ENCODE data around the gene FRY.

The FRY gene

GRCh38 chr13:32001769-32002168, 29.8 kb upstream of the FRY start:
- in situ Hi-C loops (cut with HindIII; ENCODE audit: low pct_ligation_motif_present, low sequenced_read_pairs): no loop called here

GRCh38 chr13:32002873-32003272, 28.7 kb upstream of the FRY start:
- no peaks in the 10 kb centered on the region for H3K27me3 ChIP-seq (replicated peaks)
- DNase-seq: no peak
- in situ Hi-C loops (cut with HindIII; ENCODE audit: low pct_ligation_motif_present, low sequenced_read_pairs): no loop called here
- TF ChIP-seq CTCF (IDR thresholded peaks at IDR 0.05; ENCODE audit: low read depth, low read length, missing control alignments): no peak
- H3K27ac ChIP-seq: no peak overlapping the region
- H3K36me3 ChIP-seq (replicated peaks): no peaks in the 10 kb centered on the region
- no peak overlapping the region for H3K4me3 ChIP-seq (ENCODE audit: low read depth, low read length)

More at GRCh38 chr13:32001769-32002168, 29.8 kb upstream of the FRY start:
- no peak overlapping the region for H3K4me3 ChIP-seq (ENCODE audit: low read depth, low read length)
- no peak for DNase-seq
- no peaks in the 10 kb centered on the region for H3K36me3 ChIP-seq (replicated peaks)
- no peak for TF ChIP-seq CTCF (IDR thresholded peaks at IDR 0.05; ENCODE audit: low read depth, low read length, missing control alignments)
- no peaks in the 10 kb centered on the region for H3K27me3 ChIP-seq (replicated peaks)
- no peak overlapping the region for H3K27ac ChIP-seq

GRCh38 chr13:32007494-32007893, 24.1 kb upstream of the FRY start:
- H3K27ac ChIP-seq: no peak overlapping the region
- TF ChIP-seq CTCF (IDR thresholded peaks at IDR 0.05; ENCODE audit: low read depth, low read length, missing control alignments): no peak
- no peak overlapping the region for H3K4me3 ChIP-seq (ENCODE audit: low read depth, low read length)
- in situ Hi-C loops (cut with HindIII; ENCODE audit: low pct_ligation_motif_present, low sequenced_read_pairs): no loop called here
- no peaks in the 10 kb centered on the region for H3K27me3 ChIP-seq (replicated peaks)
- no peaks in the 10 kb centered on the region for H3K36me3 ChIP-seq (replicated peaks)
- DNase-seq: no peak

GRCh38 chr13:32008518-32009175, 22.9 kb upstream of the FRY start:
- Histone ChIP-seq H3K27me3 (replicated peaks) (no peaks in the 10 kb centered on the region), H3K4me3 (ENCODE audit: low read depth, low read length) (no peak overlapping the region), H3K36me3 (replicated peaks) (no peaks in the 10 kb centered on the region), H3K27ac (no peak overlapping the region)
- in situ Hi-C loops (cut with HindIII; ENCODE audit: low pct_ligation_motif_present, low sequenced_read_pairs): no loop called here
- no peak for DNase-seq
- no peak for TF ChIP-seq CTCF (IDR thresholded peaks at IDR 0.05; ENCODE audit: low read depth, low read length, missing control alignments)

GRCh38 chr13:32009362-32009761, 22.2 kb upstream of the FRY start:
- no peaks in the 10 kb centered on the region for H3K36me3 ChIP-seq (replicated peaks)
- no peak for TF ChIP-seq CTCF (IDR thresholded peaks at IDR 0.05; ENCODE audit: low read depth, low read length, missing control alignments)
- H3K27me3 ChIP-seq (replicated peaks): no peaks in the 10 kb centered on the region
- H3K4me3 ChIP-seq (ENCODE audit: low read depth, low read length): no peak overlapping the region
- H3K27ac ChIP-seq: no peak overlapping the region
- in situ Hi-C loops (cut with HindIII; ENCODE audit: low pct_ligation_motif_present, low sequenced_read_pairs): no loop called here
- DNase-seq: no peak

- Histone ChIP-seq H3K36me3 (replicated peaks) (no peaks in the 10 kb centered on the region), H3K27me3 (replicated peaks) (no peaks in the 10 kb centered on the region), H3K27ac (no peak overlapping the region), H3K4me3 (ENCODE audit: low read depth, low read length) (no peak overlapping the region)
- no peak for TF ChIP-seq CTCF (IDR thresholded peaks at IDR 0.05; ENCODE audit: low read depth, low read length, missing control alignments)
- DNase-seq: peak; percentile 25
- in situ Hi-C loops (cut with HindIII; ENCODE audit: low pct_ligation_motif_present, low sequenced_read_pairs): no loop called here
Observed at GRCh38 chr13:32010136-32010535, 21.4 kb upstream of the FRY start.
